GM12878 (cell line): ENCODE measurements around the gene KRTAP4-6.

Source experiments
- CREM ChIP-seq: IDR thresholded peaks from 2 replicates; pipeline ENCODE4 v1.6.1; 2014; ENCODE audit warnings: antibody characterized with exemption, low read depth
- NFIC ChIP-seq: IDR thresholded peaks from 2 replicates; pipeline ENCODE4 v1.6.1; 2012; ENCODE audit warnings: low read depth, mild to moderate bottlenecking, inconsistent platforms, low read length, moderate library complexity
- TCF7 ChIP-seq: IDR thresholded peaks from 2 replicates; pipeline ENCODE4 v1.6.1; 2014; ENCODE audit warnings: antibody characterized with exemption, borderline replicate concordance

GRCh38 chr17:41163828-41164227, 23.5 kb upstream of the KRTAP4-6 start:
- no peak for TF ChIP-seq NFIC
- no peak for TF ChIP-seq CREM
- TF ChIP-seq TCF7: no peak
